ENCODE measurements around the gene WDFY2.

- TF ChIP-seq CTCF (conservative IDR thresholded peaks at IDR 0.05; ENCODE audit: low read depth, low read length) (no peak), EZH2 (IDR thresholded peaks at IDR 0.05; ENCODE audit: borderline replicate concordance, low read depth, low read length, poor library complexity, severe bottlenecking) (no peak)
Measured at GRCh38 chr13:51794964-51795363, 210.7 kb downstream of the WDFY2 start.
